Measurements from ENCODE around the gene NINJ1.

Gene NINJ1

DNA sequence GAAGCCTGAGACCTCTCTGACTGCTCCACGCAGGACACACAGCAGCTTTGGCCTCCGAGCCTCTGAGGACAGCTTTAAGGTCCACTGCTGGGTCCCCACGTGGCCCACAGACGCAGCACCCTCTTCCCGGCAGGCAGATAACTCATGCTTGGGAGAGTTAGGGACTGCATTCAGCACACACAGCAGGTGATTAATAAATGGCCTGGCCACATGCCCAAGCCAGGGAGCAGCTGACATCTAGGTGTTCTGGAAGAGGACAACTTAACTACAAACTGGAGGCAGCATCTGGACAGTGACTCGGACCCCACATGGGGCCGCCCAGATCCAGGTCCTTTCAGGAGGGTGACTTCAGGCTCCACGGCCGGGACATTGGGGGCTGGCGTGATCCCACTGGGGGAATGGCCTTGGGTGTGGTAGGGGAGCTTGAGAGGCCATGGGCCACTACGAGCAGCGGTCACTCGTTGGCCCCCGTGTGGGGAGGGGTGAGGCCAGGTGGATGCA is 11.3 kb downstream of the NINJ1 start:
- no peak overlapping the region for H3K4me3 ChIP-seq (ENCODE audit: low read depth, low read length)
- TF ChIP-seq, protein P1, sequence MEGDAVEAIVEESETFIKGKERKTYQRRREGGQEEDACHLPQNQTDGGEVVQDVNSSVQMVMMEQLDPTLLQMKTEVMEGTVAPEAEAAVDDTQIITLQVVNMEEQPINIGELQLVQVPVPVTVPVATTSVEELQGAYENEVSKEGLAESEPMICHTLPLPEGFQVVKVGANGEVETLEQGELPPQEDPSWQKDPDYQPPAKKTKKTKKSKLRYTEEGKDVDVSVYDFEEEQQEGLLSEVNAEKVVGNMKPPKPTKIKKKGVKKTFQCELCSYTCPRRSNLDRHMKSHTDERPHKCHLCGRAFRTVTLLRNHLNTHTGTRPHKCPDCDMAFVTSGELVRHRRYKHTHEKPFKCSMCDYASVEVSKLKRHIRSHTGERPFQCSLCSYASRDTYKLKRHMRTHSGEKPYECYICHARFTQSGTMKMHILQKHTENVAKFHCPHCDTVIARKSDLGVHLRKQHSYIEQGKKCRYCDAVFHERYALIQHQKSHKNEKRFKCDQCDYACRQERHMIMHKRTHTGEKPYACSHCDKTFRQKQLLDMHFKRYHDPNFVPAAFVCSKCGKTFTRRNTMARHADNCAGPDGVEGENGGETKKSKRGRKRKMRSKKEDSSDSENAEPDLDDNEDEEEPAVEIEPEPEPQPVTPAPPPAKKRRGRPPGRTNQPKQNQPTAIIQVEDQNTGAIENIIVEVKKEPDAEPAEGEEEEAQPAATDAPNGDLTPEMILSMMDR (IDR thresholded peaks at IDR 0.05), result no peak
- no peak overlapping the region for H3K4me2 ChIP-seq (ENCODE audit: low read length)
- H3K9me3 ChIP-seq (ENCODE audit: control insufficient read depth, low read length), result no peaks in the 10 kb centered on the region
- no peak overlapping the region for H3K9ac ChIP-seq
- peaks cover 27% of the 10 kb centered on the region for H3K4me1 ChIP-seq
- H2AFZ ChIP-seq, result no peak overlapping the region
- no peak overlapping the region for H3K27ac ChIP-seq
- H3K79me2 ChIP-seq, result peaks cover 11% of the 10 kb centered on the region
- no peaks in the 10 kb centered on the region for H3K36me3 ChIP-seq (ENCODE audit: control insufficient read depth, insufficient read depth, low read length)
- H3K27me3 ChIP-seq (ENCODE audit: control insufficient read depth, insufficient read depth, low read length), result no peaks in the 10 kb centered on the region

DNA sequence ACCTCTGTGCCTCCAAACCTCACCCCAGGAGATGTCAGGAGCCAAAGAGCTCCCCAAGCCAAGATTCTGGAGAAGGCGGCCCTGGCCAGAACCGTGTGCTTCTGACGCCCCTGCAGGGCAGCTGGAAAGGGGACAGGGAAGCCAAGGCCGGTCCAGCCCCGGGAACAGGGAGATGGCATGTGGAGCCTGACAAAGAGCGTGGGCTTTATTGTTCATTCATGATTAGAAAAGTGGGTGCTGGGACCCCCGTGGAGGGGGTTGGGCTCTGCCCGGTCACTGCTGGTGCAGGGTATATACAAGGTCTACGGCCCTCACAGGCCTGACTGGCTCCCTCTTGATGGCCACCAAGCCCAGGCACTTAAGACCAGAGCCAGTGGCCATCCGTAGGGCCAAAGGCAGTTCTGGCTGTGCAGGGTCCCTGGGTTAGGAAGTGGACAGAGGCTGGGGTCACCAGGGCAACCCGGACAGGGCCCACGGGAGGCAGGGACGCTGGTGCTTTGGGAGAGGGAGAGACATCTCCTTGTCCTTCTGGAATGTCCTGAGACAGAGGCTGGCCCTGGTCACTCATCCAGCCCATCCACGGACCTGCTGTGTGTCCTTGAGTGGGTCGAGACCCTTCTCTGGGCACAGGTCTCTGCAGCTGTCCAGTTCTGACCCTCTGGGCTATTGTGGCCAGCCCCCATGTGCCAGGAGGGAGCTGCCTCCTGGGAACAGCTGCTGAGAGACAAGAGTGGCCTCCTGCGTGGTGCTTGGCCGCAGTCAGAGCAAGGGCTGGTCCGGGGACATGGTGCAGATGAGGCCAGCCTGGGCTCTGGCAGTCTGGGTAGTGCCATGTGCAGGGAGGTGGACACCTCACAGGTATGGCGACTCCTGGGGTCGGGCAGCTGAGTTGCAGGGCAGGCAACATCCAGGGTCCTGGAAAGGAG is 12.5 kb downstream of the NINJ1 start:
- Histone ChIP-seq H3K79me2 (peaks cover 8% of the 10 kb centered on the region), H3K9me3 (ENCODE audit: control insufficient read depth, low read length) (no peaks in the 10 kb centered on the region), H3K27me3 (ENCODE audit: control insufficient read depth, insufficient read depth, low read length) (no peaks in the 10 kb centered on the region), H3K4me1 (peaks cover 19% of the 10 kb centered on the region), H3K36me3 (ENCODE audit: control insufficient read depth, insufficient read depth, low read length) (no peaks in the 10 kb centered on the region), H3K4me3 (ENCODE audit: low read depth, low read length) (no peak overlapping the region), H3K9ac (no peak overlapping the region), H3K27ac (no peak overlapping the region), H2AFZ (no peak overlapping the region), H3K4me2 (ENCODE audit: low read length) (no peak overlapping the region)
- TF ChIP-seq, protein P1 (IDR thresholded peaks at IDR 0.05), result no peak

DNA sequence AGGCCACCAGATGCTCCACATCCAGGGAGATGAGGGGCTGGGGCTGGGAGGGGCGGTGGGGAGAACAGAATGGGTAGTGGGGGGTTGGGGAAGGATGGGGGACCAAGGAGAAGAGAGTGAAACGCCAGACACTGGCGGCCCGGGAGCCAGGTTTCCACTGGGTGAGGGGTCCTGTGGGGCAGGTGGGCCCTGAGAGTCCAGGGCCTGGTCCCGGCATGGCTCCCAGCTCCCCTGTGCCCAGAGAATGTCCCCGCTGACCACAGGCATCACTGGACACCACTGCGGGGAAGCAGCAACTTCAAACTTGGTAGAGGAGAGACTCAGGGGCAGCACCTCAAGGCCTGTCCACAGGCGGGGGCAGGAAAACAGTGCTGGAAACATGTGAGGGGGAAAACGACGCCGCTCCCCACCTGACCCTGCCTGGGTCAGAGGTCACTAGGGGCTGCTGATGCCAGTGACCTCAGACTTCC is 13.2 kb downstream of the NINJ1 start:
- peak overlapping the region; percentile 88 for H3K27ac ChIP-seq
- H3K9me3 ChIP-seq (ENCODE audit: control insufficient read depth, low read length), result no peaks in the 10 kb centered on the region
- H3K4me2 ChIP-seq (ENCODE audit: low read length), result no peak overlapping the region
- no peaks in the 10 kb centered on the region for H3K36me3 ChIP-seq (ENCODE audit: control insufficient read depth, insufficient read depth, low read length)
- peaks cover 20% of the 10 kb centered on the region for H3K4me1 ChIP-seq
- H3K9ac ChIP-seq, result no peak overlapping the region
- no peak overlapping the region for H3K4me3 ChIP-seq (ENCODE audit: low read depth, low read length)
- peaks cover 5% of the 10 kb centered on the region for H3K79me2 ChIP-seq
- TF ChIP-seq, protein P1 (IDR thresholded peaks at IDR 0.05), result no peak
- H3K27me3 ChIP-seq (ENCODE audit: control insufficient read depth, insufficient read depth, low read length), result no peaks in the 10 kb centered on the region
- no peak overlapping the region for H2AFZ ChIP-seq

DNA sequence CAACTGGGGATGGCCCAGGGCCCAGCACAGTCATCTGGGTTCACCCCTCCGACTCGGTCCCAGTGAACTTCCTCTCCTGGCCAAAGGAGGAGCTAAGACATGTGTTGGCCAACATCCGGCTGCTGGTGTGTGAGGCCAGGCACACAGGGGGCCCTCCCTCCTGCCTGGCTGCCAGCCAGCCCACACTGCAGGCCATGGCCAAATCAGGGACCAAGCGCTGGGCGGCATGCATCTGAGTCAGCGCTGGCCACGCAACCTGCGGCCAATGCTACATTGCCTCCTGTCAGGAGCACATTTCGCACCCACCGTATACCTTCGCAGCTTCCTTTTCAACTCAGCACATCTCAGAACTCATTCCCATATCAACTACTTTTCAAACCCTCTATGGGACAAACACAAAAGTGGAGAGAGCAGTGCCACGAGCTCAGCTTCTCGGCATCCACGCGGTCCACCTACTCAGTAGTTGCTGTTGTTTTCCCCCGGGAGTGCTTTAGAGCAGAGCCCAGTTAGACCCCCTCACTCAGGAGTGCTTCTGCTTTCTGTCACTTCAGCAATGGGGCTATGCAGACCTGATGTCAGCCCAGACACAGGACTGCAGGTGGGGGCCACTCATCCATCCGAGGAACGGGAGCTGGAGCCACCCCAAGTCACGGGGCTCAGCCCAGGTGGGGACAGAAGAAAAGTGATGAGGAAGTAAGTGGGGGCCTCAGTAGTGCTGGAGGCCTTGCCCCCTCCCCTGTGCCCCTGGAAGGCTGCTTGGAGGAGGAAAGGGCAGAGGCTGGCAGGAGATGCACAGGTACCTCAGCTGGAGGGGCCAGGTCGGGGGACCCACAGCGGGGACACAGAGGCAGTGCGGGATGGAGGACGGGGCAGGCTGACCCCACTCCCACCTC is 13.9 kb downstream of the NINJ1 start:
- Histone ChIP-seq H3K9me3 (ENCODE audit: control insufficient read depth, low read length) (no peaks in the 10 kb centered on the region), H3K79me2 (peaks cover 2% of the 10 kb centered on the region), H3K36me3 (ENCODE audit: control insufficient read depth, insufficient read depth, low read length) (no peaks in the 10 kb centered on the region), H3K4me2 (ENCODE audit: low read length) (peak overlapping the region; percentile 17), H3K27me3 (ENCODE audit: control insufficient read depth, insufficient read depth, low read length) (no peaks in the 10 kb centered on the region), H3K4me3 (ENCODE audit: low read depth, low read length) (no peak overlapping the region), H2AFZ (no peak overlapping the region), H3K9ac (no peak overlapping the region), H3K4me1 (peaks cover 20% of the 10 kb centered on the region), H3K27ac (peak overlapping the region; percentile 88)
- TF ChIP-seq, protein P1 (IDR thresholded peaks at IDR 0.05), result peak; percentile 48
